Measurements from ENCODE around the gene TOX3.

GRCh38 chr16:52558448-52558847, 11.5 kb upstream of the TOX3 start:
- no peak for TF ChIP-seq CTCF (IDR thresholded peaks at IDR 0.05)
- TF ChIP-seq POLR2A (IDR thresholded peaks at IDR 0.05; ENCODE audit: low read depth): no peak
- TF ChIP-seq EP300 (IDR thresholded peaks at IDR 0.05): no peak
- TF ChIP-seq POLR2AphosphoS5 (IDR thresholded peaks at IDR 0.05): no peak
